ENCODE measurements around the gene OR6J1.

DNA sequence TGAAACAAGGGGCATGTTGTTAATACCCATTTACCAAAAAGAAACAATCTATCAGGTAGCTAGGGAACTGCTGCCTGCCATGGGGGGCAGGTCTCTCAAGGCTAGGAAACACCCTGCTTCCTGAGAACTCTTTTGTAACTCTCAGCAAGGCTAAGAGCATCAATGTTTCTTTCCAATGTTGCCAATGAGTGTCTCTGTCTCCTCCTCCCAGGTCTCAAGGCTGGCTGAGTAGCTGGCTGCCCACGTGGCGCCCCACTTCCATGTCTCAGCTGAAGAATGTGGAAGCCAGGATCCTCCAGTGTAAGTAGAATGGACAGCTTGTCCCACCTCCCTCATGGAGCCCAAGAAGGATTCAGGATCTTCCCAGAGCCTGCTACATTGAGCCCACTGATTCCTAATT, 42.7 kb downstream of the OR6J1 start:
- TF ChIP-seq POLR2AphosphoS5 (IDR thresholded peaks at IDR 0.05; ENCODE audit: low read depth, low read length) = no peak
- TF ChIP-seq, protein P1, sequence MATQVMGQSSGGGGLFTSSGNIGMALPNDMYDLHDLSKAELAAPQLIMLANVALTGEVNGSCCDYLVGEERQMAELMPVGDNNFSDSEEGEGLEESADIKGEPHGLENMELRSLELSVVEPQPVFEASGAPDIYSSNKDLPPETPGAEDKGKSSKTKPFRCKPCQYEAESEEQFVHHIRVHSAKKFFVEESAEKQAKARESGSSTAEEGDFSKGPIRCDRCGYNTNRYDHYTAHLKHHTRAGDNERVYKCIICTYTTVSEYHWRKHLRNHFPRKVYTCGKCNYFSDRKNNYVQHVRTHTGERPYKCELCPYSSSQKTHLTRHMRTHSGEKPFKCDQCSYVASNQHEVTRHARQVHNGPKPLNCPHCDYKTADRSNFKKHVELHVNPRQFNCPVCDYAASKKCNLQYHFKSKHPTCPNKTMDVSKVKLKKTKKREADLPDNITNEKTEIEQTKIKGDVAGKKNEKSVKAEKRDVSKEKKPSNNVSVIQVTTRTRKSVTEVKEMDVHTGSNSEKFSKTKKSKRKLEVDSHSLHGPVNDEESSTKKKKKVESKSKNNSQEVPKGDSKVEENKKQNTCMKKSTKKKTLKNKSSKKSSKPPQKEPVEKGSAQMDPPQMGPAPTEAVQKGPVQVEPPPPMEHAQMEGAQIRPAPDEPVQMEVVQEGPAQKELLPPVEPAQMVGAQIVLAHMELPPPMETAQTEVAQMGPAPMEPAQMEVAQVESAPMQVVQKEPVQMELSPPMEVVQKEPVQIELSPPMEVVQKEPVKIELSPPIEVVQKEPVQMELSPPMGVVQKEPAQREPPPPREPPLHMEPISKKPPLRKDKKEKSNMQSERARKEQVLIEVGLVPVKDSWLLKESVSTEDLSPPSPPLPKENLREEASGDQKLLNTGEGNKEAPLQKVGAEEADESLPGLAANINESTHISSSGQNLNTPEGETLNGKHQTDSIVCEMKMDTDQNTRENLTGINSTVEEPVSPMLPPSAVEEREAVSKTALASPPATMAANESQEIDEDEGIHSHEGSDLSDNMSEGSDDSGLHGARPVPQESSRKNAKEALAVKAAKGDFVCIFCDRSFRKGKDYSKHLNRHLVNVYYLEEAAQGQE (IDR thresholded peaks at IDR 0.05; ENCODE audit: insufficient read depth in 1 of 2, low read depth in 2 of 2, low read length in 2 of 2) = no peak
